KBM-7 (cell line): Measurements from ENCODE around the gene TDRD3.

Source experiments
- DNase-seq: peaks from one replicate; pipeline ENCODE4 v3.0.0-alpha.2; 2015
- in situ Hi-C: fragments of 300-500 bp; cut with MboI; formaldehyde crosslinking; loops from 2 replicates; pipeline ENCODE4 v1.14.3; 2020; ENCODE audit warnings: low sequenced_read_pairs, low pct_unique_long_range_greater_than_20kb, mixed read lengths

Gene TDRD3

GRCh38 chr13:60435762-60436374, 38.8 kb downstream of the TDRD3 start:
- DNase-seq: no peak
- in situ Hi-C loops: no loop called here

DNA sequence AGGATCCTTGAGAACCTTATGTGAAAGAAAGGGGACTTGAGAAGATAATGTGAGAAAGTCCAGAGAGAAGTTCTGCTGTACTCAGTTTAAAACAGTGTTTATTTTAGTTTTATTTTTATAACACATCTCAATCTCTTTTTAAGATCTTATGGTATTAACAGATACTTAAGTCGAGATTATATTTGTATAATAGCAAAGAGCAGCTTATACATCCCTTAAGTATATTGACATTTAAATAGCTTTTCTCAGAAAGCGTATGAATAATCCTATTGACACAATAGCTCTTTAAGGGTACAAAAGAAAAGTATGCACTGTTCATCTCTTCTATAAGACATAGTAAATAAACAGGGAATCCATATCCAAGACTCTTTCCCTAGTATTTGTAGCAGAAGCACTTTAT, 42.2 kb downstream of the TDRD3 start:
- no peak for DNase-seq
- in situ Hi-C loops: no loop called here

- no peak for DNase-seq
- in situ Hi-C loops: no loop called here
Measured at GRCh38 chr13:60441761-60442160, 44.7 kb downstream of the TDRD3 start.

DNA sequence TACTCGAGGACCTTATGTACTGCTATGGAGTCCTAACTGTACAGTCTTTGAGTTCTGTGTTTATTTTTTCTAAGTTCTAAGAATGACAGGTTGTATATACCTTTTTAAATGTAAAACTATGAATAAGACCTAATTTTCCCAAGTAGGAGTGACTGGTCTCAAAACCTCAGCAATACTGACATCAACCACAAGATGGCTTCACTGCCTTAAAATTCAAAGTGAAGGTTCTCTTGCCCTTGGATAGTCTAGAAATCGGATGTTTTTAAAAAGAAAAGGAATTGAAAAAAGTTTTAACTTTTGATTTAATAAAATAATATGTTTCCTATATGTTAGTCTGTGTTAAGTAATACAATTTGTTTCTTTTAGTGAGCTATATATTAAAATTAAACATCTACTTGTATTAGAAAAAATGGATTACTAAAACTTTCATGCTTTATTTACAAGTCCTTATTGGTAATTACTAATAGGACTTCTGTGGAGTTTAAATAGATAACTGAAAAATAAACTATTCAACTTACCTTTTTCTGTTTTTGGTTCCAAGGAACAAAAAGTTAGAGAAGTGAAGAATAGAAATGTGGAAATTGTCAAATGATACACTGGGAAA, 52.0 kb downstream of the TDRD3 start:
- peak; percentile 38 for DNase-seq
- in situ Hi-C loops: no loop called here

DNA sequence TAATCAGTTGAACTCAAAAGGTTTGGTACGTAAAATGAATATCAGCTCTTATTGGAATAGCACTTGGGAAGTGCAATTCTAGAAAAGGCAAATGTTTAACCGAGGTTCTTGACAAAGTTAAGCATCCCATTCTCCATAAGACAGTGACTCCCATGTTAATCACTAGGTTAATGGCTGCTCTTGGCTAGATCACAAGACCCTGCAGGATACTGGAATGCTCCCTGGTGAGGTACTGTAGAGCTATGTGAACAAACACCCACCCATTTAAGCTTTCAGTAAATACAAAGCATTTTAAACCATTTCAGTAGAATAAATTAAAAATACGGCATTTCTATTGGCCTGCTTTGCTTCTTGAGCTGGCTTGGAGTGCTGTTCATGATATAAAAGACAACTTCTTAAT, 56.5 kb downstream of the TDRD3 start:
- in situ Hi-C loops: no loop called here
- DNase-seq: no peak

DNA sequence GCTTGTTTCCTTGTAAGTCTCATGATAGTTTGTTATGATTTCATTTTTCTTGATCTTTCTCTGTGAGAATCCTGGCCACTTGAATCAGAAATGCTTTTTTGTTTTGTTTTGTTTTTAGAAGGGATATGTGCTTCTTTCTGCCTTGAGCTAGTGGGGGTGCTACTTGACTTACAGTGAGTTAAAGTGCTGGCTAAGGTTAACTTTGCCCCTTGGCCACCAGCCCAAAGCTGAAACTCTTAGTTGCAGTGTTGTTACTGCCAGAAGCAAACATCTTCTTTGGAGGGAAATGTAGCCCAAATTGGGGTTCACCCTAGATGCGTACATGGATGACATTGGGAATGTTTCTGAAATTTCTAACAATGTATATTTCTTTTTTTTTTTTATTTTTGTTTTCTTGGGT, 57.4 kb downstream of the TDRD3 start:
- in situ Hi-C loops: no loop called here
- no peak for DNase-seq

DNA sequence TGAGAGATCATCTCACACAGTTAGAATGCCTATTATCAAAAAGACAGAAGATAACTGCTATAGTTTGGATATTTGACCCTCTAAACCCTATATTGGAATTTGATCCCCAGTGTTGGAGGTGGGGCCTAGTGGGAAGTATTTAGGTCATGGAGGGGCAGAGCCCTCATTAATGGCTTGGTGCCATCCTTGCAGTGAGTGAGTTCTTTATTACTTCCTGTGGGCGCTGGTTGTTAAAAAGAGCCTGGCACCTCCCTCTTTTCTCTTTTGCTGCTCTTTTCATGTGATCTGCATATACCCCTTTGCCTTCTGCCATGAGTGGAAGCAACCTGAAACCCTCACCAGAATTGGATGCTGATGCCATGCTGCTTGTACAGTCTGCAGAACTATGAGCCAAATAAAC, 66.8 kb downstream of the TDRD3 start:
- peak; percentile 64 for DNase-seq
- in situ Hi-C loops: no loop called here

- in situ Hi-C loops: no loop called here
- DNase-seq: no peak
Measured at GRCh38 chr13:60467098-60467497, 70.1 kb downstream of the TDRD3 start.

GRCh38 chr13:60479273-60479672, 82.3 kb downstream of the TDRD3 start:
- in situ Hi-C loops: no loop called here
- no peak for DNase-seq

DNA sequence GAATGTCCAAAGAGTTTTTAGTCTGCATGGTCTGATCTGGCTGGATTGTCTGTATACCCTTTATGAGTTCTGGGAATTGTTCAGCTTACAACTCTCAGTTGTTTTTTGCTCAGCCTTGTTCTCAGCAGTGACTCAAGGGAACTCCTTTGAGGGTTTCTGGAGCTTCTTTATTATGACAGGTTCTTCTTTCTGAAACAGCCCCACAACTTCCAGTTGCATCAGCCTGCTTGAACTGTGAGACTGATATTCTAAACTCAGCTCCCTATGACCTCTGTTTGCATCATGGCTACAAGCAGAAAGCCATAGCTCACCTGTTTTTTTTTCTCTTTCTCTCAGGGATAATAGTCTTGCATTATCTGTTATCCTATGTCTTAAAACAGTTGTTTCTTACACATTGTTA, 85.0 kb downstream of the TDRD3 start:
- no peak for DNase-seq
- in situ Hi-C loops: no loop called here

DNA sequence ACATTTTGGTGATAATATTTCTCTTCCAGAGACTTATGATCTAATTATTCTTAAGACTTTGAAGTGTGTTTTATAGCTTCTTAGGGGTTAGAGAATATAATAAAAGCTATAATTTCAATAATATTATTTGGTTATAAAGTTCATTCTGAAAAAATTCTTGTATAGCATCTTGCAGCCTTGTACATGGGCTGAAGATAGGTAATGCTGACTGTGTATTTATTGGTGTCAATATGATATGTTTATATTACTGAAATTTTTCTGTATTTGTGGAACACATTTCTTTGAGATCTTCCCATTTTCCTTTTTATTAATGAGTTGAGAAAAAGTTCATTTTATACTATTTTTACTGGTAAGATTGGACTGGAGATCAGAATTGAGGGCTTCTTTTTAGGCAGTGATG, 87.8 kb downstream of the TDRD3 start:
- no peak for DNase-seq
- in situ Hi-C loops: no loop called here

DNA sequence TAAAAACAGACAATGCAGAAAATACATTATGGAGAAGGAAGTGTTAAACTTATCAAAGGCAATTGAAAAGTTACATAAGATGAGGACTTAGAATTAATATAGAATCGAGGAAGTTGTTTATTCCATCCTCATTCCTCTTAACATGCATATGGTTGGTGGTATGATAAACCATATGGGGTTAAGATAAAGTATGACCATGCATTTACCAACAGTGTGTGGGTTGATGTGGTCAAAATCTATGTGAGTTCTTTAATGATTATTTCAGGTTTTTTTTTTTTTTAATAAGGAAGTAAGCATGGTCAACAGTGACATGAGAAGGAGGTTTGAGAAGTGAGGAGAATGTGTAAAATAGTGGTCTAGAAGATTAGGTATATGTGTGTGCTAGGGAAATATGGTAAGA, 94.5 kb downstream of the TDRD3 start:
- in situ Hi-C loops: no loop called here
- DNase-seq: no peak

DNA sequence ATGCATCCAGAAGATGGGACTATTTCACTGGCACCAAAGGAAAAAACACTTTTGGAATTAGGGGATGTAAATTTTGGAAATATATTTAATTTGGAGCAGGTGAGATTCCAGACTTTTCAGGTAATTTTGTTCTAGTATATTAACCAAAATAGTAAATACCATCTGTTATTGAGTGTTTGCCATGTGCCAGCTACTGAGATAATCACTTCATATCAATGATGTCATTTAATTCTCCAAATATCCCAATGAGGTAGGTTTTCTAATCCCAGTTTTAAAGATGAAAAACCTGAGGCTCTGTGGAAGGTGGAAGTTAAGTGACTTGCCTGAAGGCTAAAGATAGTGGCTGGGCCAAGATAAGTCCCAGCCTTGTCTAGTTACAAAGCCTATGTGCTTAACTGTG, 95.2 kb downstream of the TDRD3 start:
- in situ Hi-C loops: no loop called here
- no peak for DNase-seq

GRCh38 chr13:60494296-60494695, 97.3 kb downstream of the TDRD3 start:
- in situ Hi-C loops: no loop called here
- no peak for DNase-seq

- in situ Hi-C loops: no loop called here
- DNase-seq: peak; percentile 6
Measured at GRCh38 chr13:60501236-60501635, 104.2 kb downstream of the TDRD3 start.

DNA sequence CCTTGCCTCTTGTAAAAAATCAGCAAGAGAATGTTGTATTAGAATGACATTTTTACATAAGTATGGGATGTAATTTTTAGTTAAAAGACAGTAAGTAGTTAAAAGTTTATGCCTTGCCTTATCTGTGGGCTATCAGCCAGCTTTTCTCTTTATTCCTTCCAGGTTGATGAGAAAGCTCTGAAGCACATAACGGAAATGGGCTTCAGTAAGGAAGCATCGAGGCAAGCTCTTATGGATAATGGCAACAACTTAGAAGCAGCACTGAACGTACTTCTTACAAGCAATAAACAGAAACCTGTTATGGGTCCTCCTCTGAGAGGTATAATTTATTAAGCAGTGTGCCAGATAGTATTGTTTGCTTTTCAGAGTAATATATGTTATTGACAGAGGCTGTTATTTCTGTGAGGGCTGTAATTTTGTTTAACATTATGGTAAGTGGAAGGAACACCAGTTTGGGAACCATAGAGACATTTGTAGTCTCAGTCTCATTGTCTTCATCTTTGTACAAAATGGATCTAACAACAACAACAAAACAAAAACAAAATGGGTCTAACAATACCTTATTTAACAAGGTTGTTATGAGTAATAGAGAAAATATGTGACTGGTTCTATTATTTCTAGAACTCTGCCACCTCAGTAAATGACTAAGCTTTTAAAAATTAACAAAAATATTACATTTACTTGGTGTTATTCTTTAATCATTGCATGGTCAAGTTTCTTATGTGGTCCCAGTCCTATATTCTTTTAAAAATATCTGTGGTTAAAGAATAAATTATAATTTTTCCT, 112.8 kb downstream of the TDRD3 start:
- DNase-seq: no peak
- in situ Hi-C loops: no loop called here

DNA sequence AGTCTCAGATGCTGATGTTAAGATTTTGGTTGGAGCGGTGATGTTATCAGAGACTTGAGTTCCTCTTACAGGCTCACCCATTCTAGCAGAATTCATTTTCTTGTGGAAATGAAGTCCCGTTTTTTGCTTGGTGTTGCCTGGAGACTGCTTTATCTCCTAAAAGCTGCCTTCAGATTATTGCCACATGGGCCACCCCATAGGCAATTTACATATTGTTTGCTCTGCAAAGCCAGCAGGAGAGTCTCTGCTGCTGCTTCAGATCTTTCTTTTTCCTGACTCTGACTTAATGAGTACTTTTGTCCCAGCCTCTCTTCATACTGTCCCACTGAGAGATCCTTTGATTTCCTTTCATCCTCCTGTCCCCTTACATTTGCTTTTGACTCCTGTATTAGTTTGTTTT, 114.6 kb downstream of the TDRD3 start:
- in situ Hi-C loops: no loop called here
- no peak for DNase-seq

GRCh38 chr13:60514891-60515290, 117.9 kb downstream of the TDRD3 start:
- in situ Hi-C loops: no loop called here
- no peak for DNase-seq

GRCh38 chr13:60519496-60519895, 122.5 kb downstream of the TDRD3 start:
- DNase-seq: no peak
- in situ Hi-C loops: no loop called here

DNA sequence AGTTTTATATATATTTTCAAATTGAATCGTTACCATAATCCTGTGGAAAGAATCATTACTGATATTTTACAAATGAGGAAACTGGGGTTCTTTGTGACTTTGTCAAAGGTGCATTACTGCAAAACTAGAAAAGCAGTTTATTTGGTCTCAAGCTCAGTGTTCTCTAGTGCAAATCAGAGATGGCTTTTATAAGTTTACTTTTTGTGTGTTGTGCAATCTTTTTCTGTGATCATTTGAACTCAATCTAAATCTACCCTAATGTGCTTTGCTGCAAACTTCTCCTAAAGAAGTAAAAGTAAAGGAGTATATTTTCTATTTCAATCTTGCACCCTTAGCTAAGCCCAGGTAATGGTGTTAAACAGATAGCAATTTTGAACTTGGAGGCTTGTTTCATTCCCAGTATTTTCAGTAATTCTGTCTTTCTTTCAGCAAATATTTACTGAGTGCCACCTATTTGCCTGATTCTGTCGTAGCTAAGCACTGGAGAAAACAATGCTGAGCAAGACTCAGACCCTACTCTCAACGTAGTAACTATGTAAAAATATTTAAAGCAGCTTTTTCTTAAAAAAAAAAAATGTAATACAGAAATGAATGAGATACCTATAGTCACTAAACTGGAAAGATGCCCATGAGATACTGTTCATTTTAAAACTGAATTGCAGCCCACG, 124.0 kb downstream of the TDRD3 start:
- in situ Hi-C loops: no loop called here
- DNase-seq: no peak
